Stimulated activated memory B cell treated with anti-CD40 and anti-IgM and Interleukin-4, amounts not matched to agents 10 μg/mL and 1 μg/mL and 100 μg/mL, for 72 hours (primary cell): ENCODE results near the gene TDRD9.
A peak's percentile ranks its signal among the peaks of the same experiment; 100 is the strongest.

Experiments
- ATAC-seq: fragments of 150-1000 bp; cut with Tn5 transposase; 2 replicates; pipeline ENCODE4 v1.10.0; 2021
- H3K27ac Mint-ChIP-seq: one replicate; pipeline ENCODE4 v1.8.0; 2022; ENCODE audit warnings: mild to moderate bottlenecking, mixed read lengths
- H3K27me3 Mint-ChIP-seq: one replicate; pipeline ENCODE4 v1.8.0; 2022; ENCODE audit warnings: mixed read lengths
- H3K36me3 Mint-ChIP-seq: one replicate; pipeline ENCODE4 v1.8.0; 2022; ENCODE audit warnings: mixed read lengths
- H3K4me1 Mint-ChIP-seq: one replicate; pipeline ENCODE4 v1.8.0; 2022; ENCODE audit warnings: mixed read lengths
- H3K4me3 Mint-ChIP-seq: one replicate; pipeline ENCODE4 v1.8.0; 2022; ENCODE audit warnings: mild to moderate bottlenecking, moderate library complexity, mixed read lengths
- H3K9me3 Mint-ChIP-seq: one replicate; pipeline ENCODE4 v1.8.0; 2022; ENCODE audit warnings: mixed read lengths

TDRD9 gene

DNA sequence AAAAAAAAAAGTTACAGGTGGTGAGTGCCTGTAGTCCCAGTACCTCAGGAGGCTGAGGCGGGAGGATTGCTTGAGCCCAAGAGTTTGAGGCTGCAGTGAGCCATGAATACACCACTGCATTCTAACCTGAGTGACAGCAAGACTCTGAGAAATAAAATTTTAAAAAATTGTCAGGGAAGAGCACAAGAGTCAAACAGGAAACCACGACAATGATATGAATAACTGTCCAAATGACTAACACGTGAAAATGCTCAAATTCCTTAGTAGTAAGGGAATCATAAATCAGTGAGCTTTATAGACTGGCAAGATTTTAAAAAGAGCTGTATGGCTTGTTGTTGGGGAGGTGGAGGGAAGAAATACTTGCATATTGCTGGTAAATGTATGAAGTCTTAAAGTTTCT lies 144.3 kb downstream of the TDRD9 start:
- peaks cover 26% of the 10 kb centered on the region for H3K27me3 Mint-ChIP-seq
- no peak for ATAC-seq
- peaks cover 10% of the 10 kb centered on the region for H3K9me3 Mint-ChIP-seq
- no peak overlapping the region for H3K27ac Mint-ChIP-seq
- no peaks in the 10 kb centered on the region for H3K36me3 Mint-ChIP-seq
- no peak overlapping the region for H3K4me3 Mint-ChIP-seq
- peaks cover under 1% of the 10 kb centered on the region for H3K4me1 Mint-ChIP-seq

DNA sequence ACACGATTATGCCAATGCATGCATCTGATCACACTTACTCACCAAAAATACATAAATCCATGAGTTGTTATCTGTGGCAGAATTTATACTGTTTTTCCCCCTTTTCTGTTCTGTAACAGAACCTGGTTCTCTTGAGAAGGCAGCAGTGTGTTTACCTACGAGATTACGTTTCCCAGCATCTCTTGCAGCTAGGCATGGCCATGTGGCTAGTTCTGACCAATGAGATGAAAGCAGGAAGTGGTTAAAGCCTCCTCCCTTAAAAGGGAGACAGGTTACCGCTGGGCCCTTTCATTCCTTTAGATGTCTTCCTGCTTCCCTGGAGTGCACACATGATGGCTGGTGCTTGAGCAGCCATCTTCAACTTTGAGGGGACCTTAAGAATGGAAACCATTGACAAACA lies 145.5 kb downstream of the TDRD9 start:
- Mint-ChIP-seq H3K36me3 (no peaks in the 10 kb centered on the region), H3K9me3 (peaks cover 9% of the 10 kb centered on the region), H3K4me3 (no peak overlapping the region), H3K27me3 (peaks cover 14% of the 10 kb centered on the region), H3K4me1 (peaks cover 10% of the 10 kb centered on the region), H3K27ac (no peak overlapping the region)
- no peak for ATAC-seq

DNA sequence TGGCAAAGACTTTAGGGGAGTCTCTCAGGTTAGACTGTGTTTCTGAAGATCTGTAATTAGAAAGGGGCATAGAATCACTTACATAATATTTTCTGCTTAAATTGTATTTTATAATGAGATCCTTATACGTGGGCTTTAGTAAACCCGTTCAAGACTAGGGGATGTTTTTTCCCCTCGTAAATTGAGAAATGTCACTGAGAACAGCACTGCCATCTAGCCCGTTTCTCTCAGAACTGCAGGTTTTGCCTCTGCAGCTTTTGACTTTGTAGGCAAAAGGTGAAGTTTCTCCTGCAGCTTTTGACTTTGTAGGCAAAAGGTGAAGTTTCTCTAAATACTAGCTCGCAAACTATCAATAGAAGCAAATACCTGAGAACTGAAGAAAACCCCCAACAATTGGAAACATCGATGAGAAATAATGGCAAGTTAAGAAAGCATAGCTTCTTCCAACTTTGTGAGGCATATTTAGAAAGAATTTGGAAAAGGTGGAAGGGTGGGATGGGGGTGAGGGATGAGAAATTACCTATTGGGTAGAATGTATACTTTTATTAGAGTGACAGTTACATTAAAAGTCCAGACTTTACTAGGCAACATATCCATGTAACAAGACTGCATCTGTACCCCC lies 147.4 kb downstream of the TDRD9 start:
- H3K27ac Mint-ChIP-seq: no peak overlapping the region

DNA sequence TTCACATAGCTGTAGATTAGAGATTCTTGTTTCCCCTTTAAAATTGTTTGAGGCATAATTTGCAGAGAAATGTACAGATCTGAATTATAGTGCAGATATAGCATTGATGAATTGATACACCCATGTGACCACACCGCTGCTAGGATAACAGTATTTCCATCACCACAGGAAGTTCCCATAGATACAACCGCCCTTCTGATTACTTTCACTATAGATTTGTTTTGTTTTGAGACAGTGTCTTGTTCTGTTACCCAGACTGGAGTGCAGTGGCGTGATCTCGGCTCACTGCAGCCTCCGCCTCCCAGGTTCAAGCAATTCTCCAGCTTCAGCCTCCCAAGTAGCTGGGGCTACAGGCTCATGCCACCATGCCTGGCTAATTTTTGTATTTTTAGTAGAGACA lies 148.5 kb downstream of the TDRD9 start:
- Mint-ChIP-seq H3K27me3 (peaks cover 6% of the 10 kb centered on the region), H3K36me3 (no peaks in the 10 kb centered on the region), H3K4me3 (no peak overlapping the region), H3K27ac (no peak overlapping the region), H3K9me3 (peaks cover 9% of the 10 kb centered on the region), H3K4me1 (peaks cover 10% of the 10 kb centered on the region)
- no peak for ATAC-seq

More for the DNA sequence above, 147.4 kb downstream of the TDRD9 start:
- Mint-ChIP-seq H3K4me1 (peaks cover 10% of the 10 kb centered on the region), H3K4me3 (no peak overlapping the region), H3K9me3 (peaks cover 9% of the 10 kb centered on the region), H3K27me3 (no peaks in the 10 kb centered on the region), H3K36me3 (no peaks in the 10 kb centered on the region)
- ATAC-seq: no peak

DNA sequence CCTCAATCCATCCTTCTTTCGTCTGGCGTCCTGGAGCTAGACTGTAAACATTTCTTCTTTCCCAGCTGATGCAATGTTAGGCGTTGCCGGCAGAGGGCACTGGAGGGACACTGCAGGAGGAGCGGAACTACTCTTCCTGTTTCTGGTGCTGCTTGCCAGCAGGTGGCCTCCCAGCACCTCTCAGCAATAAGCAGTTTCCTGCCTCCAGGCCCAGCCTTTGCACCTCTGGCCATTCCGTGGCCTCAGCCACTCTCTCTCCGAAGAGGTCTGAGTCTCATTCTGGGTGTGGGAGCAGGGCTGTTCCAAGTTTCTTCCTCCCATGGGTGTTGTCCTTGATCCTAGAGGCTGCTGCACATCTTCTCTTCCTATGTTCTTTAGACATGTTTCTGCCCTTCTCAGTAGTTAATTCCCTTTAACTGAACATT lies 149.8 kb downstream of the TDRD9 start:
- peak; percentile 92 for ATAC-seq
- Mint-ChIP-seq H3K9me3 (peaks cover 5% of the 10 kb centered on the region), H3K4me1 (peaks cover 10% of the 10 kb centered on the region), H3K27me3 (peaks cover 19% of the 10 kb centered on the region), H3K4me3 (no peak overlapping the region), H3K36me3 (no peaks in the 10 kb centered on the region), H3K27ac (peak overlapping the region; percentile 48)

DNA sequence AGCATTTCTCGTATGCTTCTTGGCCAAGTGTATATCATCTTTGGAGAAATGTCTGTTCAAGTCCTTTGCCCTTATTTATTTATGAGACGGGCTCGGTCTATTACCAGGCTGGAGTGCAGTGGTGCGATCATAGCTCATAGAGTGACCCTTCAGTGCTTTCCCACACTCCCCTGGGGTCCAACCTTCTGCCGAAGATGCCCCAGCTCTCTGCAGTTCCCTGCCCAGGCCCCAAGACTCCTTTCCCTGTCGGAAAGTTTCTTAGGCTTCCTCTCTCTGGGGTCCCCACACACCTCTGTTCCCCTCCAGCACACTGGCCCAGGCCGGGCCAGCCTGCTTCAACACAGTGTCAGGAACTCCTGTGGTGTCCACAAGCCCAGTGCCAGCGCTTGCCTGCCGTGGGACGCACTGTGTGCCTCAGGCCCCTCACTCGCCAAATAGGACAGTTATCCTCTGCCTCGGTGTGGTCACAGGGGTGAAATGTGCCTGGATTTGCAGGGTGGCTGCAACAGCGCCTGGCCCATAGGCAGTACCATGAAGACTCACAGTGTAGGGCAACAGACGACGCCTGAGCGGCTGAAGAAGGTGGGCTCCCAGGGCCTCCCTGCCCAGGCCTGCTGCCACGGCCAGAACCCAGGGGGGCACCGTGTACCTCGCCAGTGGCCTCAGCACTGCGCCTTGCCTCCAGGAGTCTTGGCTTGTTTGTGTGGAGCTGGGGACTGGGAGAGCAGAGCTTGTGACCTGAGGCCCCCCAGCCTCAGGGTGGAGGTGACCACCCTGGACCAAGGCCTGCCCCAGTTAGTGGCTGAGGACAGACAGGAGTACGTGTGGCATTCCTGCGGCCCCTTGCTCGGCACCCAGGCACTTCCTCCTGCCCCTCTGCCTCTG lies 152.4 kb downstream of the TDRD9 start:
- Mint-ChIP-seq H3K27ac (no peak overlapping the region), H3K27me3 (peaks cover 39% of the 10 kb centered on the region), H3K36me3 (no peaks in the 10 kb centered on the region), H3K9me3 (no peaks in the 10 kb centered on the region), H3K4me1 (peaks cover 10% of the 10 kb centered on the region), H3K4me3 (no peak overlapping the region)
- ATAC-seq: no peak

DNA sequence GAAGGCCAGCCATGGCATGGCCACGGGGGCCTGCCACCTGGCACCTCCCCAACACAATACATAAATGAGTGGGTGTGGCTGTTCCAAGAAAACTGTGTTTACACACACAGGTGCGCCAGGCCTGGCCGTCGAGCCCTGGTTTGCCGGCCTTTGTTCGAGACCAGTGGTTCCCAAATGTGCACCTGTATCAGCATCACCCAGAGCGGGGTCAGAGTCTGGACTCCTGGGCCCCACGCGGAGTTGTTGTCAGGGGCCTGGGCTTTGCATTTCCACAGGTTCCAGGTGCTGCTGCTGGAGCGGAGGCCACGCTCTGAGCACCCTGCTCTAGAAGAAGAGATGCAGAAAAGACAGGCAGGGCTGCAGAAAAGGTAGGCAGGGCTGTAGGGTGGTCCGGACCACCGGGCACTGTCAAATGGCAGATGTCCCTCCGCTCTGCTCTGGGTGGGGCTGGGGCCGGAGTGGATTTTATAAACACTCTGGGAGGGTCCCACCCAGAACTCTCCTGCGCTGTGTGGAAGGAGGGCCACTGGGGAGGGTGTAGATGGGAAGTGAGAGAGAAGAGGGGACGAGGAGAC lies 153.1 kb downstream of the TDRD9 start:
- H3K36me3 Mint-ChIP-seq: no peaks in the 10 kb centered on the region
- no peaks in the 10 kb centered on the region for H3K9me3 Mint-ChIP-seq
- H3K4me1 Mint-ChIP-seq: peaks cover 10% of the 10 kb centered on the region

DNA sequence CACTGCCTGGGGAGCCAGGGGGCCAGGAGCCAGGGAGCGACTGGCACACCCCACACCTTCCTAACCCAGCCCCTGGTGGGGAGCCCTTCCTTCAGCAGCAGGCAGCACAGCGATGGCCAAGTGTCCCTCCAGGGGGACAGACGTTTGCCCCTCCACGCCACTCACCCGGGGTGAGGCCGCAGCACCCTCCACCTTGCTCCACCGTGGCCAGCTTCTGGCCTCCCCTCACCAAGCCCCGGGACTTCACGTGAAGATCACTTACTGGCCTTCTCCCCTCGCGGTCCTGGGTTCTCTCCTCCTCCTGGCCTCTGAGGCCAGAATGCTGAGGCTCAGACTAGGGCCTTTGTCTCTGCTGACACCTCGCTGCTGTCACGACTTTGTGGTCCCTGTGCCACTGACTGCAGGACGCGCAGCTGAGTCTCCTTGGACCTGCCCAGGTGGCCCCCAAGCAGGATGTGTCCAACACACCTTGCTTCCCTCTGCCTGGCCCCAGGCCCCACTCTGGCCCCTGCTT lies 153.8 kb downstream of the TDRD9 start:
- no peak for ATAC-seq
- peaks cover 10% of the 10 kb centered on the region for H3K4me1 Mint-ChIP-seq
- no peaks in the 10 kb centered on the region for H3K36me3 Mint-ChIP-seq
- no peak overlapping the region for H3K4me3 Mint-ChIP-seq
- H3K27me3 Mint-ChIP-seq: peaks cover 47% of the 10 kb centered on the region
- H3K9me3 Mint-ChIP-seq: no peaks in the 10 kb centered on the region
- H3K27ac Mint-ChIP-seq: no peak overlapping the region

More for the DNA sequence above, 153.1 kb downstream of the TDRD9 start:
- no peak overlapping the region for H3K27ac Mint-ChIP-seq
- H3K27me3 Mint-ChIP-seq: peaks cover 40% of the 10 kb centered on the region
- no peak for ATAC-seq
- H3K4me3 Mint-ChIP-seq: no peak overlapping the region

DNA sequence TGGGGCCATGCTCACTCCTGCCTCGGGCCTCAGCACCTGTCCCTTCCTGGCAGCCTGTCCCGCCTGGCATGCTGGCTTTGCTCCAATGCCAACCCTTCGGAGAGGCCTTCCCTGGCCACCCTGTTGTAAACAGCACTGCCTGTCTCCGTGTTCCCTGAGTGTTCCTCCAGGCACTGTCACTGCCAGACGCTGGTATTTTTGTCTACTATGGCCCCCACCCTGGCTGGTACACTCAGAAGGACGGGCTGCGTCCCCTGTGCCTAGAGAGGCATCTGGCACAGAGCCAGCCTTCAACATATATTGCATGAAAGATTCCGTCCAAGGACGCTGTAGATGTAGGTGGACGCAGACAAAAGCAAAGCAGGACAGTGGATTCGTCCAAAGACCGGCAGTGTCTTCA lies 154.6 kb downstream of the TDRD9 start:
- peaks cover 8% of the 10 kb centered on the region for H3K4me1 Mint-ChIP-seq
- H3K27ac Mint-ChIP-seq: no peak overlapping the region
- no peaks in the 10 kb centered on the region for H3K36me3 Mint-ChIP-seq
- peaks cover 55% of the 10 kb centered on the region for H3K27me3 Mint-ChIP-seq
- H3K9me3 Mint-ChIP-seq: no peaks in the 10 kb centered on the region
- no peak overlapping the region for H3K4me3 Mint-ChIP-seq
- ATAC-seq: no peak

DNA sequence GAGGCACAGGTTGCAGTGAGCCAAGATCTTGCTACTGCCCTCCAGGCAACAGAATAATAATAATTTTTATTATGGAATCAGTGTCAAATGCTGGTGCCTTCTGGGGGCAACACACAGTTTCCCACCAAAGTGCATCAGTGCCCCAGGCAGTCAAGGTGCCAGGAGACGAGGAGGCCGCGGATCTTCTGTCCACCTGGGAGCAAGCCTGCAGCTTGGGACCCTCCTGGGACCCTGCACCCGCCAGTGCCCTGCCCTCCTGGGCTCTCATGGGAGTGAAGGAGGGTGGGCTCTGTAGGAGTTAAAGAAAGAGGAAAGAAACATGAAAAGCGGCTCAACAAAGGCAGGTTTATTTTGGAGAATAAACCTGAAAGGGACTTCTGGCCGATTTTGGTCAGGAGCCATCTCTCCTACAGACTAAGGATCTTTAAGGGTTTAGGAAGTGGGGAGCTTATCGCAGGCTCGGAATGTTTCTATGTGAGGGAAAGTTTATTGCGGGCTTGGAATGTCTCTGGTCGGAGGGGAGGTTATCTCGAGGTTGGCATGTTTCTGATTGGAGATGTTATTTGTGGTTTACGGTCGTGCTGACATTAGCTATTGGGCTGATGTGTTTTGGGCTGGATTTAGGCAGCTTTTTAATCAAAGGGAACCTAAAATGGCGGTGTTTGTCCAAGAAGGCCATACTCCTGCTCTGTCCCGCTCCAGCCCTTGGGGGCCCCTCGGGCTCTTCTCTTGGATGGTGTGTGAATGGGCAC lies 156.2 kb downstream of the TDRD9 start:
- no peak overlapping the region for H3K27ac Mint-ChIP-seq
- peaks cover 65% of the 10 kb centered on the region for H3K27me3 Mint-ChIP-seq
- no peaks in the 10 kb centered on the region for H3K36me3 Mint-ChIP-seq
- no peak for ATAC-seq
- no peaks in the 10 kb centered on the region for H3K9me3 Mint-ChIP-seq
- H3K4me3 Mint-ChIP-seq: no peak overlapping the region
- H3K4me1 Mint-ChIP-seq: no peaks in the 10 kb centered on the region

DNA sequence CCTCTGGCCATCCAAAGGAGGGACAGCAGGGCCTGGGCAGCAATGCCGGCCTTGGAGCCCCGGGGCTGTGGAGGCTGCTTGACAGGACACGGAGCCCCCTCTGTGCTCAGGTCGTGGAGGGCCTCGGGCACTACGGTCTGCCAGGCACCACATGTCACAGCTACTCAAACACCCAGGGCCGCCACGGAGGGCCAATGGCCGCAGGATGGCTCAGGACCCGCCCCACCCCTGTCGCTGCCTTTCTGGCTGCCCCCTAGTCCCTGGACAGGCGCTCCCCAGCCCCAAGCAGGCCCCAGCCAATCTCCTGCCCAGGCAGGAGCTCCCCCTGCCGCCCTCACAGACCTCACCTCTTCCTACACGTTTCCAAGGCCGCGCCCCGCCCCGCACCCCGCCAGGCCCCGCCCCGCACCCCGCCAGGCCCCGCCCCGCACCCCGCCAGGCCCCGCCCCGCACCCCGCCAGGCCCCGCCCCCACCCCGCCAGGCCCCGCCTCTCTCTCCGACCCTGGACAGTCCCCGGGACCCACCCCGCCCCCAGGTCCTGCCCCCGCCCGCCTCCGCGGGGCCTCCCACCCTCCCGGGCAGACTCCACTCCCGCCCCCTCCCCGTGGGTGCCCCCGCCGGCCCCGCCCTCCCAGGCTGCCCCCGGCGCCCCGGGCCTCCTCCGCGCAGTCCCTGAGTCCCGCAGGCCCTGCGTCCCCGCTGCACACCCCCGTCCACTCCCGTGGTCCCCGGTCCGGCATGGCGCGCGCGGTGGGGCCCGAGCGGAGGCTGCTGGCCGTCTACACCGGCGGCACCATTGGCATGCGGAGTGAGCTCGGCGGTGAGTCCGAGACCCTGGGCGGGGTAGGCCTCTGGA lies 157.0 kb downstream of the TDRD9 start, which contains the start of gene ASPG:
TSS of gene ASPG (plus strand) at position 669 of the 857 bp plus-strand sequence. CDS start at position 740, 71 bp downstream.
- Mint-ChIP-seq H3K36me3 (no peaks in the 10 kb centered on the region), H3K4me1 (no peaks in the 10 kb centered on the region), H3K27ac (no peak within 1 kb of the TSS), H3K4me3 (no peak within 1 kb of the TSS), H3K27me3 (peaks cover 65% of the 10 kb centered on the region), H3K9me3 (no peaks in the 10 kb centered on the region)
- peak; percentile 69 for ATAC-seq

DNA sequence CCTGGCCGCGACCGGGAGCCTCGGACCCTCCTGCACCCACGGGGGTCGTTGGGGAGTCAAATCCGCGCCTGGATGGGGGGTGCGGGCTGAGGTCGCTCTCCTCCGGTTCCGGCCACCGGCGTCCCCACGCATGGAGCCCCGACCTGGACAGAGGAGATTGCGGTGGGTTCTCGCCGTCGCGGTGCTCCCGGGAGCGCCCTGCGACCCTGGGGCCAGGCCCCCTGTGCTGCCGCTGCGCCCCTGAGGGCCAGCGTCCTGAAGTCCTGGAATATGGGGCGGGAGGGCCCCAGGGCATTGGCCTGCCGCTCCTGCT lies 157.6 kb downstream of the TDRD9 start:
- no peak overlapping the region for H3K27ac Mint-ChIP-seq
- ATAC-seq: no peak
- no peaks in the 10 kb centered on the region for H3K4me1 Mint-ChIP-seq
- H3K4me3 Mint-ChIP-seq: no peak overlapping the region
- no peaks in the 10 kb centered on the region for H3K36me3 Mint-ChIP-seq
- H3K27me3 Mint-ChIP-seq: peaks cover 66% of the 10 kb centered on the region
- H3K9me3 Mint-ChIP-seq: no peaks in the 10 kb centered on the region

DNA sequence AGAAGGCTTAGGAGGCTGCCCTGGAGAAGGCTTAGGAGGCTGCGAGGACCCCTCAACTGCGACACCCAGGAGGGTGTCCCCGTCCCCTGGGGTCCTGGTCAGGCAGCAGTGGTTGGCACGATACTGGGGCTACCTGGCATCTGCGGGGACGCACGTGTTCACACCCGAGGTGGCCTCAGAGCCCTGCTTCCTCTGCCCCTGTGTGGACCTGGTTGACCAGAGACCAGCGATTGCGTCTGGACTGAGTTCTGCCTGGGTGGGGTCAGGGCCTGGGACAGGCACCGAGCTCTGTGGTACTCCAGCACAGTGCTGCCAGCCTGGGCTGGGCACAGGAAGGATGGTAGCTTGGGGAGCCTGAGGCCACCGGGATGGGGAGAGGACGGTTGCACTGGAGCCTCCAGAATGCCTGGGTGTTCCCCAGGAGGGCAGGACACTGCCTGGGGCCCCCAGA lies 158.0 kb downstream of the TDRD9 start:
- no peak overlapping the region for H3K4me3 Mint-ChIP-seq
- no peaks in the 10 kb centered on the region for H3K4me1 Mint-ChIP-seq
- no peaks in the 10 kb centered on the region for H3K36me3 Mint-ChIP-seq
- H3K27ac Mint-ChIP-seq: no peak overlapping the region
- no peak for ATAC-seq
- H3K27me3 Mint-ChIP-seq: peaks cover 68% of the 10 kb centered on the region
- H3K9me3 Mint-ChIP-seq: no peaks in the 10 kb centered on the region
